CD14-positive monocyte (primary cell): Measurements from ENCODE around the gene REXO4. TPM values are rescaled to one million over a fixed set of nuclear protein-coding genes. Genes with fewer than 3 reads are reported as not detected.

Experiments
- DNase-seq, 3 donors: peaks; one replicate each; pipeline ENCODE4 v3.0.0-alpha.2; 2011 to 2022
- H2AFZ ChIP-seq: 2 replicates; pipeline ENCODE4 v1.6.0; 2012; ENCODE audit warnings: mild to moderate bottlenecking, low read depth, low read length, inconsistent platforms; ENCODE audit not compliant: insufficient read depth, poor library complexity, severe bottlenecking
- H3K27ac ChIP-seq, 2 donors: 1 replicate in 1 of 2; 2 replicates in 1 of 2; pipeline ENCODE4 v1.5.1; 2012 to 2013; ENCODE audit warnings: low read length in 2 of 2, control low read depth in 1 of 2, inconsistent platforms in 1 of 2, low read depth in 1 of 2, mild to moderate bottlenecking in 1 of 2
- H3K27me3 ChIP-seq, 2 donors: one replicate each; pipeline versions ENCODE4 v1.6.0 to v1.6.1; 2011 to 2013; ENCODE audit warnings: low read length in 2 of 2; ENCODE audit not compliant: control insufficient read depth in 2 of 2, insufficient read depth in 2 of 2
- H3K36me3 ChIP-seq, 2 donors: replicated peaks in 1 of 2; 1 replicate in 1 of 2; 2 replicates in 1 of 2; pipeline versions ENCODE4 v1.5.1 to v1.6.1; 2012 to 2013; ENCODE audit warnings: low read length in 2 of 2, control low read depth in 1 of 2, inconsistent platforms in 1 of 2, mild to moderate bottlenecking in 1 of 2; ENCODE audit not compliant: insufficient read depth in 2 of 2, control insufficient read depth in 1 of 2
- H3K4me1 ChIP-seq, 2 donors: 1 replicate in 1 of 2; 2 replicates in 1 of 2; pipeline versions ENCODE4 v1.5.1 to v1.6.1; 2012 to 2013; ENCODE audit warnings: low read length in 2 of 2, control low read depth in 1 of 2, inconsistent platforms in 1 of 2, mild to moderate bottlenecking in 1 of 2, moderate library complexity in 1 of 2; ENCODE audit not compliant: insufficient read depth in 2 of 2, control insufficient read depth in 1 of 2
- H3K4me2 ChIP-seq: replicated peaks from 2 replicates; pipeline ENCODE3; 2012; ENCODE audit warnings: low read length, moderate library complexity, mild to moderate bottlenecking; ENCODE audit not compliant: poor library complexity, severe bottlenecking; ENCODE audit errors: extremely low read depth
- H3K4me3 ChIP-seq, 3 experiments: fragments of 200-600 bp in 1 of 3; sonication (generic) in 1 of 3; replicated peaks in 1 of 3; 1 replicate in 2 of 3; 2 replicates in 1 of 3; pipeline ENCODE4 v1.5.1; 2011 to 2013; ENCODE audit warnings: low read length in 3 of 3, mild to moderate bottlenecking in 3 of 3, control low read depth in 2 of 3, low read depth in 2 of 3, inconsistent platforms in 1 of 3, moderate library complexity in 1 of 3
- H3K79me2 ChIP-seq: 2 replicates; pipeline ENCODE4 v1.6.0; 2012; ENCODE audit warnings: mild to moderate bottlenecking, control low read depth, inconsistent platforms, low read length, moderate library complexity; ENCODE audit not compliant: insufficient read depth
- H3K9ac ChIP-seq: 2 replicates; pipeline ENCODE4 v1.6.0; 2017; ENCODE audit warnings: low read length, mild to moderate bottlenecking; ENCODE audit not compliant: insufficient read depth, poor library complexity, severe bottlenecking
- H3K9me3 ChIP-seq, 2 donors: replicated peaks in 1 of 2; 1 replicate in 1 of 2; 2 replicates in 1 of 2; pipeline versions ENCODE4 v1.5.1 to v1.6.1; 2012 to 2013; ENCODE audit warnings: low read length in 2 of 2, control low read depth in 1 of 2; ENCODE audit not compliant: control insufficient read depth in 1 of 2, insufficient read depth in 1 of 2
- H4K20me1 ChIP-seq: 2 replicates; pipeline ENCODE4 v1.6.0; 2012; ENCODE audit warnings: mild to moderate bottlenecking, low read length, control low read depth, moderate library complexity; ENCODE audit not compliant: insufficient read depth
- H3K27ac Mint-ChIP-seq, 7 donors: one replicate each; pipeline ENCODE4 v1.8.0; 2020; ENCODE audit warnings: mild to moderate bottlenecking in 7 of 7, mixed read lengths in 7 of 7, moderate library complexity in 6 of 7, inconsistent platforms in 2 of 7
- H3K27me3 Mint-ChIP-seq, 3 donors: one replicate each; pipeline ENCODE4 v1.8.0; 2021 to 2022; ENCODE audit warnings: low read depth in 3 of 3, mild to moderate bottlenecking in 3 of 3, mixed read lengths in 3 of 3, moderate library complexity in 3 of 3, inconsistent platforms in 1 of 3
- H3K36me3 Mint-ChIP-seq, 2 donors: one replicate each; pipeline ENCODE4 v1.8.0; 2020; ENCODE audit warnings: mixed read lengths in 2 of 2, inconsistent platforms in 1 of 2, mild to moderate bottlenecking in 1 of 2
- H3K4me1 Mint-ChIP-seq: one replicate; pipeline ENCODE4 v1.8.0; 2020; ENCODE audit warnings: mild to moderate bottlenecking, mixed read lengths
- H3K4me3 Mint-ChIP-seq, 2 donors: one replicate each; pipeline ENCODE4 v1.8.0; 2020; ENCODE audit warnings: mild to moderate bottlenecking in 2 of 2, mixed read lengths in 2 of 2, moderate library complexity in 1 of 2
- H3K9me3 Mint-ChIP-seq, 7 donors: one replicate each; pipeline ENCODE4 v1.8.0; 2020 to 2022; ENCODE audit warnings: mixed read lengths in 7 of 7, mild to moderate bottlenecking in 6 of 7, moderate library complexity in 6 of 7, inconsistent platforms in 2 of 7
- WGBS: methylation state at CpG from one replicate; pipeline ENCODE4 v1.1.5; 2013; ENCODE audit warnings: missing lambda C conversion rate; ENCODE audit not compliant: insufficient coverage; 5-methylcytosine and 5-hydroxymethylcytosine counted together
- intact Hi-C, 2 donors: fragments of 100-400 bp; cut with micrococcal nuclease; formaldehyde crosslinking; loops; one replicate each; pipeline versions ENCODE4 v1.15.0 to v1.15.1; 2023
- polyA plus RNA-seq, 3 donors: library from polyadenylated mRNA; depleted of rRNA in 1 of 3; unstranded in 2 of 3; stranded (reverse) in 1 of 3; fragments of 300-500 nt in 2 of 3; fragments of >200 nt in 1 of 3; fragmentation: Illumina TruSeq in 2 of 3; gene quantifications; 1 replicate in 2 of 3; 2 replicates in 1 of 3; pipeline ENCODE4 v1.2.3, GENCODE V29; 2012 to 2021
- TF ChIP-seq, protein P1 (sequence below): fragments of 200-600 bp; IDR thresholded peaks from one replicate; pipeline ENCODE4 v1.8.0; 2022; ENCODE audit warnings: antibody characterized with exemption, mild to moderate bottlenecking

Gene REXO4
- polyA plus RNA-seq, 3 donors = 3.0 to 11.0 (median 4.2) TPM

DNA sequence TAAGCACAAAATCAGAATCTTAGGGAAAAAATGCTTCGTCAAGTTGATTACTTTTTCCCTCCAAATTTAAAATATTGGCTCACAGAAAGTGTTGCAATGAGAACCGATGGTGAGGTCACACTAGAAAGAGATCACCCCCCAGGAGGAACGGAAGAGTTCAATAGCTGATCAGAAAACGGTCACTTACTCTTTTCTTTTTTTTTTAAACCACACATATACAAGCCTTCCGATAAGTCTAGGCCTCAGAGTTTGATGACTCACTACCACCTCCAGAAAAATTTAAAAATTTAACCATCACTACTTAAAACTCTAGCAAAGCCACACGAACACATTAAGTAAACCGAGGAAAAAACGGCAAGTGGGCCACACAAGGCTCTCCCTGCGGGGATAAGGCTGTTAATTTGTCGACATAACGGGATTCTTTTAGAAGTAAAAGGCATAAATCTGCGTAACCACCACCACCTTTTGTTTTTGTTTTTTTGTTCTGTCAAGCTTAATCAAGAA, 43.1 kb downstream of the REXO4 start:
- Mint-ChIP-seq H3K4me3 (peak overlapping the region; percentile 94 to 97), H3K27me3 (peaks cover 0 to 5% (median 3%) of the 10 kb centered on the region in 3 donors), H3K9me3 (no peaks in the 10 kb centered on the region), H3K27ac (peak overlapping the region; percentile 89 to 96 (median 94)), H3K36me3 (peaks cover 21 to 34% of the 10 kb centered on the region in 2 donors), H3K4me1 (peaks cover 65% of the 10 kb centered on the region)
- H3K4me2 ChIP-seq = peak overlapping the region; percentile 85
- H3K79me2 ChIP-seq = peaks cover 61% of the 10 kb centered on the region
- TF ChIP-seq, protein P1, sequence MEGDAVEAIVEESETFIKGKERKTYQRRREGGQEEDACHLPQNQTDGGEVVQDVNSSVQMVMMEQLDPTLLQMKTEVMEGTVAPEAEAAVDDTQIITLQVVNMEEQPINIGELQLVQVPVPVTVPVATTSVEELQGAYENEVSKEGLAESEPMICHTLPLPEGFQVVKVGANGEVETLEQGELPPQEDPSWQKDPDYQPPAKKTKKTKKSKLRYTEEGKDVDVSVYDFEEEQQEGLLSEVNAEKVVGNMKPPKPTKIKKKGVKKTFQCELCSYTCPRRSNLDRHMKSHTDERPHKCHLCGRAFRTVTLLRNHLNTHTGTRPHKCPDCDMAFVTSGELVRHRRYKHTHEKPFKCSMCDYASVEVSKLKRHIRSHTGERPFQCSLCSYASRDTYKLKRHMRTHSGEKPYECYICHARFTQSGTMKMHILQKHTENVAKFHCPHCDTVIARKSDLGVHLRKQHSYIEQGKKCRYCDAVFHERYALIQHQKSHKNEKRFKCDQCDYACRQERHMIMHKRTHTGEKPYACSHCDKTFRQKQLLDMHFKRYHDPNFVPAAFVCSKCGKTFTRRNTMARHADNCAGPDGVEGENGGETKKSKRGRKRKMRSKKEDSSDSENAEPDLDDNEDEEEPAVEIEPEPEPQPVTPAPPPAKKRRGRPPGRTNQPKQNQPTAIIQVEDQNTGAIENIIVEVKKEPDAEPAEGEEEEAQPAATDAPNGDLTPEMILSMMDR = no peak
- H3K4me1 ChIP-seq = peaks cover 21 to 56% of the 10 kb centered on the region in 2 donors
- peaks cover 20 to 29% of the 10 kb centered on the region in 2 donors for H3K36me3 ChIP-seq
- peak overlapping the region; percentile 98 for H2AFZ ChIP-seq
- H3K27me3 ChIP-seq = no peaks in the 10 kb centered on the region
- intact Hi-C loops = loop anchor here (2.0 to 10.0 kb wide), 2 partner anchors 18 to 340 kb away; partner anchors contain the start of genes GTF3C5 (in 1 of the 2), SURF1 (in 1 of the 2) and SURF2 (in 1 of the 2)
- peaks cover 57% of the 10 kb centered on the region for H4K20me1 ChIP-seq
- DNase-seq = peak in 2 of 3 donors; percentile 31 to 49
- H3K9me3 ChIP-seq = no peaks in the 10 kb centered on the region
- H3K27ac ChIP-seq = peak overlapping the region; percentile 71 to 83
- H3K4me3 ChIP-seq = peak overlapping the region; percentile 65 to 95 (median 86)
- peak overlapping the region; percentile 96 for H3K9ac ChIP-seq
- WGBS = 0% methylated on average over 4 of the region's 12 CpGs

DNA sequence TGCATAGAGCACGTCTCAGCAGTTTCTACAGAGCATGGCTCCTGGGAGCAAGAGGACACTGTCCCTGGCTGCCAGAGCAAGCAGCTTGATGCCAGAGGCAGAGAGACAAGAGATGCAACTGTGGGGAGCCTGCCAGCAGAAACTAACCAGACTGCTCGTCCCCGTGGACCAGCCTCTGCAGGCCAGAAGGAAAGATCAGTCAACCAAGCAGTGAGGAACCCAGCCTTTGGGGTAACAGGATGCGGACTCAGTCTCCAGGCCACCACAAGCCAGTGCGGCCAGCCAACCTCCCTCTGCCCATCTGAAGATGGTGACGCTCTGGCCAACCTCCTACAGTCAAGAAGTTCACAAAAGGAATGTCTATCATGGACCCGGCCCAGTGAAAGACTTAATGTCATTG, 45.7 kb downstream of the REXO4 start:
- Mint-ChIP-seq H3K4me3 (no peak overlapping the region), H3K27me3 (peaks cover 0 to under 1% (median 0%) of the 10 kb centered on the region in 3 donors), H3K9me3 (no peaks in the 10 kb centered on the region), H3K27ac (peak overlapping the region in 2 of 7 donors; percentile 1 to 39), H3K36me3 (peaks cover 35 to 55% of the 10 kb centered on the region in 2 donors), H3K4me1 (peaks cover 60% of the 10 kb centered on the region)
- Histone ChIP-seq H3K27me3 (no peaks in the 10 kb centered on the region), H2AFZ (no peak overlapping the region), H3K27ac (peak overlapping the region in 1 of 2 donors; percentile 59), H3K36me3 (peaks cover 40 to 54% of the 10 kb centered on the region in 2 donors), H3K4me1 (peaks cover 21 to 51% of the 10 kb centered on the region in 2 donors), H3K9me3 (no peaks in the 10 kb centered on the region), H3K4me2 (peak overlapping the region; percentile 2), H3K9ac (peak overlapping the region; percentile 29), H3K79me2 (peaks cover 86% of the 10 kb centered on the region), H3K4me3 (no peak overlapping the region), H4K20me1 (peaks cover 82% of the 10 kb centered on the region)
- no peak for DNase-seq
- TF ChIP-seq, protein P1 = no peak
- intact Hi-C loops = loop anchor here in 1 of 2 donors (10.0 kb wide), 1 partner anchor 337 kb away; the partner anchor contains the start of gene GTF3C5
- 87% methylated on average over 7 of the region's 7 CpGs for WGBS
